ENCODE data around the gene PPARG. TPM values are rescaled to one million over a fixed set of nuclear protein-coding genes. Genes with fewer than 3 reads are reported as not detected.

The PPARG gene
- total RNA-seq, 2 donors from 2014 or later: 7.0 to 12.9 TPM

DNA sequence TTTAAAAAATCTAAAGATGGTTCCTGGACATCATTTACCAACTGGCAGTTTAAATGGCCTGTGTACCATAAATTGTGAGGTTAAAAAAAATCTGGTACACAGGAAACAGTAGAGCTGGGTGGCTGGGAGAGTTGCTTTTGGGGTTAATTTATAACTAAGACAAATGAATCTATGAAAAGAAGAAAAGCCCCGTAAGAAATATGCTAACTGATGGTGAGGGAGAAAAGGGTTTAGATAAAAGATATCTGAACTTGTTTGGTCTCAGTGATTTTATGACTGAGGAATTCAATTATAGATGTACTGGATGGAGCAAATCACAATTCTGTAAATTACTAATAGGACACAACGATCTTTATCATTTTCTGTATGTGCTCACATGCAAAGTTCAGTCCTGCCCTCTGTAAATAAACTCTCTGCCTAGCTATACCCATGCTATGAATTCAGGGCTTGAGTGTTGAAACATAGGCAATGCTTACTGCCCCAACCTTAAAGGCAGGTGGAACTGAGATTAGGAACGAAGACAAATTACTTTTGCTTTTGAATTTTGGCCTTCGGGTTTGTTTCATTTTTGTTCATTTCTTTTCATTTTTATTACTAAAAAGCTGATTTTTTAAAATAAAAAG lies 28.0 kb downstream of the PPARG start:
- Histone ChIP-seq H3K9me3 (no peaks in the 10 kb centered on the region), H3K36me3 (no peaks in the 10 kb centered on the region), H3K27me3 (replicated peaks; ENCODE audit: insufficient read depth) (no peaks in the 10 kb centered on the region), H3K4me3 (no peak overlapping the region), H3K4me1 (replicated peaks) (no peaks in the 10 kb centered on the region), H3K27ac (no peak overlapping the region)
- DNase-seq (ENCODE audit: low spot score): no peak
- 56% methylated on average over 4 of the region's 4 CpGs for WGBS
- TF ChIP-seq POLR2AphosphoS5 (IDR thresholded peaks at IDR 0.05) (no peak), POLR2A (IDR thresholded peaks at IDR 0.05) (no peak)
- TF ChIP-seq, protein P1, sequence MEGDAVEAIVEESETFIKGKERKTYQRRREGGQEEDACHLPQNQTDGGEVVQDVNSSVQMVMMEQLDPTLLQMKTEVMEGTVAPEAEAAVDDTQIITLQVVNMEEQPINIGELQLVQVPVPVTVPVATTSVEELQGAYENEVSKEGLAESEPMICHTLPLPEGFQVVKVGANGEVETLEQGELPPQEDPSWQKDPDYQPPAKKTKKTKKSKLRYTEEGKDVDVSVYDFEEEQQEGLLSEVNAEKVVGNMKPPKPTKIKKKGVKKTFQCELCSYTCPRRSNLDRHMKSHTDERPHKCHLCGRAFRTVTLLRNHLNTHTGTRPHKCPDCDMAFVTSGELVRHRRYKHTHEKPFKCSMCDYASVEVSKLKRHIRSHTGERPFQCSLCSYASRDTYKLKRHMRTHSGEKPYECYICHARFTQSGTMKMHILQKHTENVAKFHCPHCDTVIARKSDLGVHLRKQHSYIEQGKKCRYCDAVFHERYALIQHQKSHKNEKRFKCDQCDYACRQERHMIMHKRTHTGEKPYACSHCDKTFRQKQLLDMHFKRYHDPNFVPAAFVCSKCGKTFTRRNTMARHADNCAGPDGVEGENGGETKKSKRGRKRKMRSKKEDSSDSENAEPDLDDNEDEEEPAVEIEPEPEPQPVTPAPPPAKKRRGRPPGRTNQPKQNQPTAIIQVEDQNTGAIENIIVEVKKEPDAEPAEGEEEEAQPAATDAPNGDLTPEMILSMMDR (IDR thresholded peaks at IDR 0.05): no peak
- intact Hi-C loops (cut with DNase I): no loop called here

- 91% methylated on average over 5 of the region's 5 CpGs for WGBS
These were observed 29.0 kb downstream of the PPARG start for GRCh38 chr3:12317914-12318313.

GRCh38 chr3:12318758-12319621 lies 30.1 kb downstream of the PPARG start:
- WGBS: 74% methylated on average over 5 of the region's 5 CpGs
- intact Hi-C loops (cut with DNase I): no loop called here
- Histone ChIP-seq H3K27me3 (replicated peaks; ENCODE audit: insufficient read depth) (no peaks in the 10 kb centered on the region), H3K27ac (no peak overlapping the region), H3K9me3 (no peaks in the 10 kb centered on the region), H3K4me1 (replicated peaks) (no peaks in the 10 kb centered on the region), H3K36me3 (no peaks in the 10 kb centered on the region), H3K4me3 (no peak overlapping the region)
- TF ChIP-seq, protein P1 (IDR thresholded peaks at IDR 0.05): no peak
- TF ChIP-seq POLR2A (IDR thresholded peaks at IDR 0.05) (no peak), POLR2AphosphoS5 (IDR thresholded peaks at IDR 0.05) (no peak)
- no peak for DNase-seq (ENCODE audit: low spot score)

More at GRCh38 chr3:12317914-12318313, 29.0 kb downstream of the PPARG start:
- no peaks in the 10 kb centered on the region for H3K4me1 ChIP-seq (replicated peaks)
- H3K27me3 ChIP-seq (replicated peaks; ENCODE audit: insufficient read depth): no peaks in the 10 kb centered on the region
- intact Hi-C loops (cut with DNase I): no loop called here
- no peak for DNase-seq (ENCODE audit: low spot score)
- no peak overlapping the region for H3K27ac ChIP-seq
- TF ChIP-seq POLR2A (IDR thresholded peaks at IDR 0.05): no peak
- TF ChIP-seq POLR2AphosphoS5 (IDR thresholded peaks at IDR 0.05): no peak
- TF ChIP-seq, protein P1 (IDR thresholded peaks at IDR 0.05): no peak
- H3K9me3 ChIP-seq: no peaks in the 10 kb centered on the region
- no peak overlapping the region for H3K4me3 ChIP-seq
- H3K36me3 ChIP-seq: no peaks in the 10 kb centered on the region

- Histone ChIP-seq H3K27me3 (replicated peaks; ENCODE audit: insufficient read depth) (no peaks in the 10 kb centered on the region), H3K27ac (no peak overlapping the region), H3K4me3 (no peak overlapping the region), H3K9me3 (no peaks in the 10 kb centered on the region), H3K36me3 (no peaks in the 10 kb centered on the region), H3K4me1 (replicated peaks) (no peaks in the 10 kb centered on the region)
- DNase-seq (ENCODE audit: low spot score): no peak
- TF ChIP-seq POLR2AphosphoS5 (IDR thresholded peaks at IDR 0.05) (no peak), POLR2A (IDR thresholded peaks at IDR 0.05) (no peak)
- TF ChIP-seq, protein P1 (IDR thresholded peaks at IDR 0.05): no peak
- intact Hi-C loops (cut with DNase I): no loop called here
- WGBS: 93% methylated on average over 2 of the region's 2 CpGs
These were observed 32.1 kb downstream of the PPARG start for GRCh38 chr3:12321015-12321414.
